Liver (tissue), 3 donors: ENCODE measurements around the gene DNAH7.

Experiments used
- ATF3 ChIP-seq: IDR thresholded peaks from 2 replicates; pipeline ENCODE4 v1.6.1; 2016; ENCODE audit warnings: antibody characterized with exemption
- CTCF ChIP-seq: fragments of 150-350 bp; IDR thresholded peaks from 2 replicates; pipeline ENCODE4 v1.5.1; 2017; ENCODE audit warnings: improper control_type of control experiment, low read depth, low read length; ENCODE audit not compliant: missing input control
- EGR1 ChIP-seq, 2 donors: IDR thresholded peaks; 2 replicates each; pipeline ENCODE4 v1.6.1; 2016 to 2018; ENCODE audit warnings: antibody characterized with exemption in 2 of 2, low read depth in 2 of 2
- GABPA ChIP-seq, 2 donors: IDR thresholded peaks in 1 of 2; conservative IDR thresholded peaks in 1 of 2; 2 replicates each; pipeline ENCODE4 v1.6.1; 2016; ENCODE audit warnings: antibody characterized with exemption in 2 of 2, mild to moderate bottlenecking in 1 of 2, moderate library complexity in 1 of 2
- NR2F2 ChIP-seq: IDR thresholded peaks from 2 replicates; pipeline ENCODE4 v1.6.1; 2016; ENCODE audit warnings: antibody characterized with exemption
- SP1 ChIP-seq: IDR thresholded peaks from 2 replicates; pipeline ENCODE4 v1.6.1; 2018; ENCODE audit warnings: antibody characterized with exemption, mild to moderate bottlenecking
- TAF1 ChIP-seq: conservative IDR thresholded peaks from 2 replicates; pipeline ENCODE4 v1.6.1; 2016; ENCODE audit warnings: antibody characterized with exemption, mild to moderate bottlenecking
- ZBTB33 ChIP-seq: IDR thresholded peaks from 2 replicates; pipeline ENCODE4 v1.6.1; 2016; ENCODE audit warnings: antibody characterized with exemption
- TF ChIP-seq, protein P1 (sequence below): IDR thresholded peaks from 2 replicates; pipeline ENCODE4 v1.6.1; 2016; ENCODE audit warnings: antibody characterized with exemption, mild to moderate bottlenecking
- TF ChIP-seq, protein P2 (sequence below): IDR thresholded peaks from 2 replicates; pipeline ENCODE4 v1.6.1; 2016; ENCODE audit warnings: antibody characterized with exemption
- donor health status: healthy.
- donor health status: healthy.

DNA sequence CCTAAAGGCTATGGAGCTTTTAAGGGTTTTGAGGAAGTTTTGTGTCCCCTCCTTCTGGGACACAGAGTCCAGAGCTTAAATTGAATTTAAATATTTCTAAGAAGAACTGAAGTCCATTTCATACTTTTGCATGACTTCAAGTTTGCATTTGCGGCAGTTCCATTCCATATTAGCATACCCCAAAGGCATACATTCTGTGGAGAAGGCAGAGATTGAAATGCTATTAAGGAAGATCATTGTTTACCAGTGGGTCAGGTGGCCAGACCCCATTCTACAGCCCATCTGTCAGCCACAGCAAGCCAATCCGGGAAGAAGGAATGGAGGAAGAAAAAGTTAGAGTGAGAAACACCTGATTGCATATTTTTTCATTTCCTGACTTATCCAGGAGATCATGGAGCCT is 75.0 kb downstream of the DNAH7 start:
- TF ChIP-seq, protein P1, sequence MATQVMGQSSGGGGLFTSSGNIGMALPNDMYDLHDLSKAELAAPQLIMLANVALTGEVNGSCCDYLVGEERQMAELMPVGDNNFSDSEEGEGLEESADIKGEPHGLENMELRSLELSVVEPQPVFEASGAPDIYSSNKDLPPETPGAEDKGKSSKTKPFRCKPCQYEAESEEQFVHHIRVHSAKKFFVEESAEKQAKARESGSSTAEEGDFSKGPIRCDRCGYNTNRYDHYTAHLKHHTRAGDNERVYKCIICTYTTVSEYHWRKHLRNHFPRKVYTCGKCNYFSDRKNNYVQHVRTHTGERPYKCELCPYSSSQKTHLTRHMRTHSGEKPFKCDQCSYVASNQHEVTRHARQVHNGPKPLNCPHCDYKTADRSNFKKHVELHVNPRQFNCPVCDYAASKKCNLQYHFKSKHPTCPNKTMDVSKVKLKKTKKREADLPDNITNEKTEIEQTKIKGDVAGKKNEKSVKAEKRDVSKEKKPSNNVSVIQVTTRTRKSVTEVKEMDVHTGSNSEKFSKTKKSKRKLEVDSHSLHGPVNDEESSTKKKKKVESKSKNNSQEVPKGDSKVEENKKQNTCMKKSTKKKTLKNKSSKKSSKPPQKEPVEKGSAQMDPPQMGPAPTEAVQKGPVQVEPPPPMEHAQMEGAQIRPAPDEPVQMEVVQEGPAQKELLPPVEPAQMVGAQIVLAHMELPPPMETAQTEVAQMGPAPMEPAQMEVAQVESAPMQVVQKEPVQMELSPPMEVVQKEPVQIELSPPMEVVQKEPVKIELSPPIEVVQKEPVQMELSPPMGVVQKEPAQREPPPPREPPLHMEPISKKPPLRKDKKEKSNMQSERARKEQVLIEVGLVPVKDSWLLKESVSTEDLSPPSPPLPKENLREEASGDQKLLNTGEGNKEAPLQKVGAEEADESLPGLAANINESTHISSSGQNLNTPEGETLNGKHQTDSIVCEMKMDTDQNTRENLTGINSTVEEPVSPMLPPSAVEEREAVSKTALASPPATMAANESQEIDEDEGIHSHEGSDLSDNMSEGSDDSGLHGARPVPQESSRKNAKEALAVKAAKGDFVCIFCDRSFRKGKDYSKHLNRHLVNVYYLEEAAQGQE: no peak
- TF ChIP-seq CTCF (no peak), ZBTB33 (no peak), SP1 (no peak), GABPA (IDR thresholded peaks at IDR 0.05 in 1 of 2, conservative IDR thresholded peaks at IDR 0.05 in 1 of 2) (no peak), NR2F2 (no peak), TAF1 (no peak), ATF3 (no peak), EGR1 (IDR thresholded peaks at IDR 0.05; ENCODE audit: low read depth in 2 of 2) (no peak)
- TF ChIP-seq, protein P2, sequence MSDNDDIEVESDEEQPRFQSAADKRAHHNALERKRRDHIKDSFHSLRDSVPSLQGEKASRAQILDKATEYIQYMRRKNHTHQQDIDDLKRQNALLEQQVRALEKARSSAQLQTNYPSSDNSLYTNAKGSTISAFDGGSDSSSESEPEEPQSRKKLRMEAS: no peak
